Stomach (tissue), 4 donors: ENCODE results near the gene OPCML.

Experiments
- EP300 ChIP-seq: sonication (generic); formaldehyde crosslinking; IDR thresholded peaks from one replicate; pipeline ENCODE4 v1.6.1; 2017; ENCODE audit warnings: antibody characterized with exemption
- POLR2A ChIP-seq, 4 donors: fragments of 450-650 bp; IDR thresholded peaks; one replicate each; pipeline ENCODE4 v1.6.1; 2016; ENCODE audit warnings: antibody characterized with exemption in 4 of 4, control low read depth in 2 of 4, mild to moderate bottlenecking in 1 of 4, moderate library complexity in 1 of 4
- POLR2AphosphoS5 ChIP-seq, 3 donors: sonication (generic); formaldehyde crosslinking; IDR thresholded peaks; one replicate each; pipeline ENCODE4 v1.6.1; 2016; ENCODE audit warnings: antibody characterized with exemption in 3 of 3
- TF ChIP-seq, protein P1 (sequence below), 7 experiments: fragments of 450-650 bp in 4 of 7; fragments of 200-600 bp in 3 of 7; sonication (generic) in 3 of 7; IDR thresholded peaks; one replicate each; pipeline ENCODE4 v1.5.1; 2016 to 2019; ENCODE audit warnings: antibody characterized with exemption in 7 of 7, control low read depth in 2 of 7, mild to moderate bottlenecking in 1 of 7

DNA sequence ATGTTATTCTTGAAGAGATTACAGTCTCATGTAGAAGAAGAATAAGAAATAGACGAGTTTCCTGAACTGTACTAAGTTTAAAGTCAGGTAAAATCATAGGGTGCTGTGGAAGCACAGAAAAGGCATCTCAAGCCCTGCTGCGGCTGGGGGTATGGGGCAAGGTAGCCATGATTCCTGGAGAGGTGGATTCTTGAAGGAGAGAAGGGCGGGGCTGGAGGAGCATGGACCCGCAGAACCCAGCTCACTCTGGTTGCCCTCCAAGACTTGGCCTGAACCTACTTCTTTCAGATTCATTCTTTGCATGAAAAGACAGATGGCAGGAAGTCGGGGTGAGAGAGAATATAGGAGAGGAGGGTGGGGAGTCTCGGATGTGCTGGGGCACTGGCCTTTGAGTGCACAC, 57.8 kb downstream of the OPCML start:
- TF ChIP-seq, protein P1, sequence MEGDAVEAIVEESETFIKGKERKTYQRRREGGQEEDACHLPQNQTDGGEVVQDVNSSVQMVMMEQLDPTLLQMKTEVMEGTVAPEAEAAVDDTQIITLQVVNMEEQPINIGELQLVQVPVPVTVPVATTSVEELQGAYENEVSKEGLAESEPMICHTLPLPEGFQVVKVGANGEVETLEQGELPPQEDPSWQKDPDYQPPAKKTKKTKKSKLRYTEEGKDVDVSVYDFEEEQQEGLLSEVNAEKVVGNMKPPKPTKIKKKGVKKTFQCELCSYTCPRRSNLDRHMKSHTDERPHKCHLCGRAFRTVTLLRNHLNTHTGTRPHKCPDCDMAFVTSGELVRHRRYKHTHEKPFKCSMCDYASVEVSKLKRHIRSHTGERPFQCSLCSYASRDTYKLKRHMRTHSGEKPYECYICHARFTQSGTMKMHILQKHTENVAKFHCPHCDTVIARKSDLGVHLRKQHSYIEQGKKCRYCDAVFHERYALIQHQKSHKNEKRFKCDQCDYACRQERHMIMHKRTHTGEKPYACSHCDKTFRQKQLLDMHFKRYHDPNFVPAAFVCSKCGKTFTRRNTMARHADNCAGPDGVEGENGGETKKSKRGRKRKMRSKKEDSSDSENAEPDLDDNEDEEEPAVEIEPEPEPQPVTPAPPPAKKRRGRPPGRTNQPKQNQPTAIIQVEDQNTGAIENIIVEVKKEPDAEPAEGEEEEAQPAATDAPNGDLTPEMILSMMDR (IDR thresholded peaks at IDR 0.05): no peak
- TF ChIP-seq POLR2A (IDR thresholded peaks at IDR 0.05): no peak
- TF ChIP-seq POLR2AphosphoS5 (IDR thresholded peaks at IDR 0.05): no peak
- no peak for TF ChIP-seq EP300
